CD14-positive monocyte (primary cell): ENCODE results near the gene NKX1-2. TPM values are rescaled to one million over a fixed set of nuclear protein-coding genes. Genes with fewer than 3 reads are reported as not detected.
"Not testable (repeated sequence)": the region's sequence is repeated elsewhere in the genome, so short reads cannot be mapped to it uniquely, and the experiment has no call there.

Experiments used
- DNase-seq, 3 donors: peaks; one replicate each; pipeline ENCODE4 v3.0.0-alpha.2; 2011 to 2022
- H2AFZ ChIP-seq: 2 replicates; pipeline ENCODE4 v1.6.0; 2012; ENCODE audit warnings: mild to moderate bottlenecking, low read depth, low read length, inconsistent platforms; ENCODE audit not compliant: insufficient read depth, poor library complexity, severe bottlenecking
- H3K27ac ChIP-seq, 2 donors: 1 replicate in 1 of 2; 2 replicates in 1 of 2; pipeline ENCODE4 v1.5.1; 2012 to 2013; ENCODE audit warnings: low read length in 2 of 2, control low read depth in 1 of 2, inconsistent platforms in 1 of 2, low read depth in 1 of 2, mild to moderate bottlenecking in 1 of 2
- H3K27me3 ChIP-seq, 2 donors: one replicate each; pipeline versions ENCODE4 v1.6.0 to v1.6.1; 2011 to 2013; ENCODE audit warnings: low read length in 2 of 2; ENCODE audit not compliant: control insufficient read depth in 2 of 2, insufficient read depth in 2 of 2
- H3K36me3 ChIP-seq, 2 donors: replicated peaks in 1 of 2; 1 replicate in 1 of 2; 2 replicates in 1 of 2; pipeline versions ENCODE4 v1.5.1 to v1.6.1; 2012 to 2013; ENCODE audit warnings: low read length in 2 of 2, control low read depth in 1 of 2, inconsistent platforms in 1 of 2, mild to moderate bottlenecking in 1 of 2; ENCODE audit not compliant: insufficient read depth in 2 of 2, control insufficient read depth in 1 of 2
- H3K4me1 ChIP-seq, 2 donors: 1 replicate in 1 of 2; 2 replicates in 1 of 2; pipeline versions ENCODE4 v1.5.1 to v1.6.1; 2012 to 2013; ENCODE audit warnings: low read length in 2 of 2, control low read depth in 1 of 2, inconsistent platforms in 1 of 2, mild to moderate bottlenecking in 1 of 2, moderate library complexity in 1 of 2; ENCODE audit not compliant: insufficient read depth in 2 of 2, control insufficient read depth in 1 of 2
- H3K4me2 ChIP-seq: replicated peaks from 2 replicates; pipeline ENCODE3; 2012; ENCODE audit warnings: low read length, moderate library complexity, mild to moderate bottlenecking; ENCODE audit not compliant: poor library complexity, severe bottlenecking; ENCODE audit errors: extremely low read depth
- H3K4me3 ChIP-seq, 3 experiments: fragments of 200-600 bp in 1 of 3; sonication (generic) in 1 of 3; replicated peaks in 1 of 3; 1 replicate in 2 of 3; 2 replicates in 1 of 3; pipeline ENCODE4 v1.5.1; 2011 to 2013; ENCODE audit warnings: low read length in 3 of 3, mild to moderate bottlenecking in 3 of 3, control low read depth in 2 of 3, low read depth in 2 of 3, inconsistent platforms in 1 of 3, moderate library complexity in 1 of 3
- H3K79me2 ChIP-seq: 2 replicates; pipeline ENCODE4 v1.6.0; 2012; ENCODE audit warnings: mild to moderate bottlenecking, control low read depth, inconsistent platforms, low read length, moderate library complexity; ENCODE audit not compliant: insufficient read depth
- H3K9ac ChIP-seq: 2 replicates; pipeline ENCODE4 v1.6.0; 2017; ENCODE audit warnings: low read length, mild to moderate bottlenecking; ENCODE audit not compliant: insufficient read depth, poor library complexity, severe bottlenecking
- H3K9me3 ChIP-seq, 2 donors: replicated peaks in 1 of 2; 1 replicate in 1 of 2; 2 replicates in 1 of 2; pipeline versions ENCODE4 v1.5.1 to v1.6.1; 2012 to 2013; ENCODE audit warnings: low read length in 2 of 2, control low read depth in 1 of 2; ENCODE audit not compliant: control insufficient read depth in 1 of 2, insufficient read depth in 1 of 2
- H4K20me1 ChIP-seq: 2 replicates; pipeline ENCODE4 v1.6.0; 2012; ENCODE audit warnings: mild to moderate bottlenecking, low read length, control low read depth, moderate library complexity; ENCODE audit not compliant: insufficient read depth
- H3K27ac Mint-ChIP-seq, 7 donors: one replicate each; pipeline ENCODE4 v1.8.0; 2020; ENCODE audit warnings: mild to moderate bottlenecking in 7 of 7, mixed read lengths in 7 of 7, moderate library complexity in 6 of 7, inconsistent platforms in 2 of 7
- H3K27me3 Mint-ChIP-seq, 3 donors: one replicate each; pipeline ENCODE4 v1.8.0; 2021 to 2022; ENCODE audit warnings: low read depth in 3 of 3, mild to moderate bottlenecking in 3 of 3, mixed read lengths in 3 of 3, moderate library complexity in 3 of 3, inconsistent platforms in 1 of 3
- H3K36me3 Mint-ChIP-seq, 2 donors: one replicate each; pipeline ENCODE4 v1.8.0; 2020; ENCODE audit warnings: mixed read lengths in 2 of 2, inconsistent platforms in 1 of 2, mild to moderate bottlenecking in 1 of 2
- H3K4me1 Mint-ChIP-seq: one replicate; pipeline ENCODE4 v1.8.0; 2020; ENCODE audit warnings: mild to moderate bottlenecking, mixed read lengths
- H3K4me3 Mint-ChIP-seq, 2 donors: one replicate each; pipeline ENCODE4 v1.8.0; 2020; ENCODE audit warnings: mild to moderate bottlenecking in 2 of 2, mixed read lengths in 2 of 2, moderate library complexity in 1 of 2
- H3K9me3 Mint-ChIP-seq, 7 donors: one replicate each; pipeline ENCODE4 v1.8.0; 2020 to 2022; ENCODE audit warnings: mixed read lengths in 7 of 7, mild to moderate bottlenecking in 6 of 7, moderate library complexity in 6 of 7, inconsistent platforms in 2 of 7
- WGBS: methylation state at CpG from one replicate; pipeline ENCODE4 v1.1.5; 2013; ENCODE audit warnings: missing lambda C conversion rate; ENCODE audit not compliant: insufficient coverage; 5-methylcytosine and 5-hydroxymethylcytosine counted together
- intact Hi-C, 2 donors: fragments of 100-400 bp; cut with micrococcal nuclease; formaldehyde crosslinking; loops; one replicate each; pipeline versions ENCODE4 v1.15.0 to v1.15.1; 2023
- polyA plus RNA-seq, 3 donors: library from polyadenylated mRNA; depleted of rRNA in 1 of 3; unstranded in 2 of 3; stranded (reverse) in 1 of 3; fragments of 300-500 nt in 2 of 3; fragments of >200 nt in 1 of 3; fragmentation: Illumina TruSeq in 2 of 3; gene quantifications; 1 replicate in 2 of 3; 2 replicates in 1 of 3; pipeline ENCODE4 v1.2.3, GENCODE V29; 2012 to 2021
- TF ChIP-seq, protein P1 (sequence below): fragments of 200-600 bp; IDR thresholded peaks from one replicate; pipeline ENCODE4 v1.8.0; 2022; ENCODE audit warnings: antibody characterized with exemption, mild to moderate bottlenecking

Gene NKX1-2
- polyA plus RNA-seq, 3 donors: not detected

DNA sequence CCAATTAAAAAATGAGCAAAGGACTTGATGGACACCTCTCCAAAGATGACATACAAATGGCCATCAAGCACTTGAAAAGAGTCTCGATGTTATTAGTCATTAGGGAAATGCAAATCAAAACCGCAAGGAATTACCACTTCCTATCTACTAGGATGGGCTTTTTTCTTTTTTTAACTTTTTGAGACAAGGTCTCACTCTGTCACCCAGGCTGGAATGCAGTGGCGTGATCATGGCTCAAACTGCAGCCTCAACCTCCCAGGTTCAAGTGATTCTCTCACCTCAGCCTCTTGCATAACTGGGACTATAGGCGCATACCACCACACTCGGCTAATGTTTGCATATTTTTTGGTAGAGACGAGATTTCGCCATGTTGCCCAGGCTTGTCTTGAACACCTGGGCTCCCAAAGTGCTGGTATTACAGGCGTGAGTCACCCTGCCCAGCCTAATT is 13.6 kb downstream of the NKX1-2 start:
- H3K9me3 Mint-ChIP-seq: peaks cover 0 to 2% (median 0%) of the 10 kb centered on the region in 7 donors
- peak overlapping the region in 1 of 2 donors; percentile 51 for H3K4me3 Mint-ChIP-seq
- Histone ChIP-seq H3K4me2 (no peak overlapping the region), H3K4me3 (no peak overlapping the region), H3K36me3 (no peaks in the 10 kb centered on the region), H3K9ac (no peak overlapping the region), H3K9me3 (no peaks in the 10 kb centered on the region), H3K27ac (no peak overlapping the region), H3K27me3 (no peaks in the 10 kb centered on the region), H2AFZ (no peak overlapping the region), H4K20me1 (no peaks in the 10 kb centered on the region), H3K79me2 (no peaks in the 10 kb centered on the region), H3K4me1 (peaks cover 0 to 10% of the 10 kb centered on the region in 2 donors)
- no peak overlapping the region for H3K27ac Mint-ChIP-seq
- TF ChIP-seq, protein P1, sequence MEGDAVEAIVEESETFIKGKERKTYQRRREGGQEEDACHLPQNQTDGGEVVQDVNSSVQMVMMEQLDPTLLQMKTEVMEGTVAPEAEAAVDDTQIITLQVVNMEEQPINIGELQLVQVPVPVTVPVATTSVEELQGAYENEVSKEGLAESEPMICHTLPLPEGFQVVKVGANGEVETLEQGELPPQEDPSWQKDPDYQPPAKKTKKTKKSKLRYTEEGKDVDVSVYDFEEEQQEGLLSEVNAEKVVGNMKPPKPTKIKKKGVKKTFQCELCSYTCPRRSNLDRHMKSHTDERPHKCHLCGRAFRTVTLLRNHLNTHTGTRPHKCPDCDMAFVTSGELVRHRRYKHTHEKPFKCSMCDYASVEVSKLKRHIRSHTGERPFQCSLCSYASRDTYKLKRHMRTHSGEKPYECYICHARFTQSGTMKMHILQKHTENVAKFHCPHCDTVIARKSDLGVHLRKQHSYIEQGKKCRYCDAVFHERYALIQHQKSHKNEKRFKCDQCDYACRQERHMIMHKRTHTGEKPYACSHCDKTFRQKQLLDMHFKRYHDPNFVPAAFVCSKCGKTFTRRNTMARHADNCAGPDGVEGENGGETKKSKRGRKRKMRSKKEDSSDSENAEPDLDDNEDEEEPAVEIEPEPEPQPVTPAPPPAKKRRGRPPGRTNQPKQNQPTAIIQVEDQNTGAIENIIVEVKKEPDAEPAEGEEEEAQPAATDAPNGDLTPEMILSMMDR: no peak
- peaks cover 9% of the 10 kb centered on the region for H3K4me1 Mint-ChIP-seq
- peaks cover 15 to 33% (median 22%) of the 10 kb centered on the region in 3 donors for H3K27me3 Mint-ChIP-seq
- H3K36me3 Mint-ChIP-seq: no peaks in the 10 kb centered on the region
- WGBS: 60% methylated on average over 7 of the region's 8 CpGs
- intact Hi-C loops: no loop called here
- DNase-seq: peak; percentile 23 to 59 (median 42)

DNA sequence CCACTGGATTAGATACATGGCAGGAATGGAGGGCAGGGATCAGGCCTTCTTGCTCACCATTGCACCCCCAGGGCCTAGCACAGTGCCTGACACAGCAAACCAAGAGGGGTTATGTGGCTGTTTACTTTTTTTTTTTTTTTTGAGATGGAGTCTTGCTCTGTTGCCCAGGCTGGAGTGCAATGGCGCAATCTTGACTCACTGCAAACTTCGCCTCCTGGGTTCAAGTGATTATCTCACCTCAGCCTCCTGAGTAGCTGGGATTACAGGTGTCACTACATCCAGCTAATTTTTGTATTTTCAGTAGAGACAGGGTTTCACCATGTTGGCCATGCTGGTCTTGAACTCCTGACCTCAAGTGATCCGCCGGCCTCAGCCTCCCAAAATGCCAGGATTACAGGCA is 14.2 kb downstream of the NKX1-2 start:
- intact Hi-C loops, H2AFZ ChIP-seq, DNase-seq, H3K36me3 Mint-ChIP-seq, H3K4me1 ChIP-seq, H3K4me1 Mint-ChIP-seq, H3K27ac ChIP-seq, H3K4me2 ChIP-seq, H3K9ac ChIP-seq, H3K79me2 ChIP-seq, H3K9me3 Mint-ChIP-seq, H3K9me3 ChIP-seq, H3K4me3 ChIP-seq, H3K27me3 ChIP-seq, H4K20me1 ChIP-seq, H3K36me3 ChIP-seq, H3K4me3 Mint-ChIP-seq: not testable (repeated sequence)
- WGBS: no CpG with 5 or more reads among the region's 4 CpGs
- peak overlapping the region in 1 of 7 donors; percentile 25 for H3K27ac Mint-ChIP-seq
- peaks cover 15 to 35% (median 22%) of the 10 kb centered on the region in 3 donors for H3K27me3 Mint-ChIP-seq
